Stimulated activated CD4-positive, alpha-beta T cell treated with anti-CD3 and anti-CD28 coated beads, Interleukin-4, amount 100 ng/mL, for 48 hours (primary cell): ENCODE data around the gene HPCA.

ENCODE experiments used
- DNase-seq, 2 donors: peaks; one replicate each; pipeline ENCODE4 v3.0.0-alpha.2; 2020; ENCODE audit warnings: low read depth in 2 of 2

Gene HPCA

DNA sequence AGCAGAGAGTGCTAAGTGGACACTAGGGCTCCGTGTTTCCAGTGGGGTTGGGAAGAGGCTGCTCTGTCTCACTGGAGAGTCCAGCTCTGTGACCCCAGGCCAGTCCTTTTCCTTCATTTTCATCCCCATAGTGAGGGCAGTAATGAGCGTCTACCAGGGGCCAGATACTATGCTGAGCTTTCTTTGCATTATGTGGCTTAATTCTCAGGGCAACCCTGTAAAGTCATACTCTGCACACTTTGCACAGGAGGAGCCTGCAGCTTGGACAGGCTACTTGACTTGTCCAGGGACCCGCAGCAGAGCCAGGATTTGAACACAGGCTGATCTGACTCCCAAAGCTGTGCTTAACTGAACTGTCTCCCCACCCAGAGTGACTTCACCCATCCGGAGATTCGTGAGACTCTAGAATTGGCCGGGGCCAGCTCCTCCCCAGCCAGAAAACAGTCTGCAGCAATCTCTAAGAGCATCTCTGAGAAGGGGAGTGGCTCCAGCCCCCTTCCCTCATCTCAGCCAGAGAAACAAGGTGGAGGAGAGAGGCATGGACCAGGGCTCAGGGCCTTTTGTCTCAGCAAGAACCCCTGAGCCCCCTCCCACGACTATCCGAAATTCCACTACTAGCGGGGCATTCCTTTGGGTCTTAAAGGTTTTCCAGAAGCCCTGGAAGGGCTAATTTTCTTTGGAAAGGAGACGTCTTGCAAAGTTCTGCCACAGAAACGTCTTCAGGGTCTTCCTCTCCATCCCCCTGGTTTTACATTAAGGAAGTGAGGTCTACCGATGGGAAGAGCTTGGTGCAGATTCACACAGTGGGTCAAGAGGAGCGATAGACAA is 14.7 kb upstream of the HPCA start:
- no peak for DNase-seq

DNA sequence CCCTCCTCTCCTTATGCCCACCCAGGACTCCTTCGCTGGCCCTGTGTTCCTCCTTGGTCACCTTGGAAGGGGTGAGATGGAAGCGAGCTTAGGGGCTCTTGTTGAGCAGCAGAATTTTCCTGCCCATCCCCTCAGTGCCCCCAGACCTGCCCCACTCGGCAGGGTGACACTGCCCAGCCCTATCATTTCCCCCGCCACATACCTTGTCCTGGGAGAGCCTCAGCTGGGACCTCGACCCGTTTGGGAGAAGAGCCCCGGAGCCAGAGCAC is 14.2 kb upstream of the HPCA start:
- no peak for DNase-seq

DNA sequence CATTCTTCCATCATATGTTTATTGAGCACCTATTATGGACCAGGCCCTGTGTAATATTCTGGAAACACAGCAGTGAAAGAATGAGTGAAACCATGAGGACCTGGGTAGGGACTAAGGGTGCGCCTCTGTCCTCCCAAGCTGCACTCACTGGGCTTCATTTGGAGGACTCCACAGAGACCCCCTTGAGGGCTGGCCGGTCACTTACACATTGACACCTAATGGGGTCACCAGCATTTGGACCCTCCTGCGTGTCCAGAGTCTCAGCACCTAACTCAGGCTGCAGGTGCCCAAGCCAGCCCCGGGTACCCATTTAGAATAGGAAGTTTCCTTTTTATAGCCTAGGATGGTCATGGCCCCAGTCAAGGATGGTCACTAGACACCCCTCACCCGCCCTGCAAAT is 12.8 kb upstream of the HPCA start:
- no peak for DNase-seq

DNA sequence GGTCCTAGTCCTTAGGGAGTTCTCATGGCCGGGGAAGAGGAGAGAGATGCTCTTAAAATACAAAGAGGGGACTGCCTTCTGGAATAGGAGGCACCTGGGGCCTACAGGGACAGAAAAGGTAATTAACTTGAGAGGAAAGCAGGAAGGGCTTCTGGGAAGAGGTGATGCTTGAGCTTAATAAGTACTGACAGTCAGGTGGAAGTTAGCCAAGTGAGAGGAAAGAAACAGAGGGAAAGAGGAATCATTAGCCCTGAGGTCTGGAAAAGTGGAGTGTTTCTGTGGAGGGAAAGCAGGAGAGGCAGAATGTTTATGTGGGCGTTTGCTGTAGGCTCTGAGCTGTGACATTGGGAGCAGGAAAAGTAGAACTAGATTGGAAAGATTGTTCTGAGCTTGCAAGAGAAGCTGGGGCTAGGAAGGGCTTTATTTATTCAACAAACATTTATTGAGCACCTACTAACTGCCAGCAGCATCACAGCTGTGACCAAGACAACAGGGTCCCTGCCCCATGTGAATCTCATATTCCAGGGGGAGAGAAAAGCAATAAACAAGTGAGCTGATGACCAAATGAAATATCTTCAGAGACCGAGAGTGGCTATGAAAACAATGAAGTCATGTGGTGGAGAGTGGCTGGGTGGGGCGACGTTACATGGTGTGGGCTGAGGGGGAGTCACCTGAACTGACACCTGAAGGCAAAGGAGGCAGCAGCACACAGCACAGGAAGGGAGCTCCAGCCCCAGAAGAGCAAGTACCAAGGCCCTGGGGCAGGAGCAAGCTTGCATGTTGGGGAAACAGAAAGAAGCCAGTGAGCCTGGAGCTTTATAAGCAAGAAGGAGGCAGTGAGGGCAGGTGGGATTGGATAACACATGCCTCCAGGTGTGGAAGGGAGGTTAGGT is 11.2 kb upstream of the HPCA start:
- DNase-seq, result no peak

DNA sequence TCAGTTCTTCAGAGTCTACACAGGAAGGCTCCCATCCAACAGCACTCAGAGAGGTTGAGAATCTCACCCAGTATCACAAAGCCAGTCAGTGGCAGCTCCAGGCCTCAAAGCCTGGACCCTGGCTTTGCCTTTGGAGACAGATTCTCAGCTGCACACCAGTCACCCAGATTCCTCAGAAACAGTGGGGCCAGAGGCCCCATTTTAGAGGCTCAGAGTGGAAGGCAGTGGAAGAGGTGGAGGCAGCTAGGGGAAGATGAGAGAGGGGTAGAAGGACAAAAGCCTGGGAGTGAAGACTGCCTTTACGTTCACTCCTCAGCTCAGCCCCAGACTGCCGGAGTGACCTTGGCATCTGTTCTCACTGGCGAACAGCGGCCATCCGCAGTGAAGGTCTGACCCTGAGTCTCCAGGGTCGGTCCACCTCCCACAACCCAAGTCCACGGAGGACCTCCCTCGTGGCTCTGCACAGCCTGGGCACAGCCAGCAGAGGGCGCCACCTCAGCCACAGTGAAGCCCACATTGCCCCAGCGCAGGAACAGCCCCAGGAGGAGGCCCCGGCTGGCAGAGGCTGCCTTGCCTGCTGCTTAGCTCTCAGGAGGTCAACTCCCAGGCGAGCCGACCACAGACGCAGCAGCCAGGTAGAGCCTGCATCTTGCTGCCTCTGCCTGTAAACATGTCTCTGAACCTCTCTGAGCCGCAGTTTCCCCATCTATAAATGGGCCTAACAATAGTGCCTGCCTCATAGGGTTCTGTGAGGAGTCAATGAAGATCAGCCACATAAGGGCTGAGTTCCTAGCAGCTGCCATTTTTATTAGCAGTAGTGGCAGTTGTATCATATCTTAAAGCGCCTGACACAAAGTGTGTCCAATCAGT is 9.7 kb upstream of the HPCA start:
- DNase-seq, result peak; percentile 31 to 46

DNA sequence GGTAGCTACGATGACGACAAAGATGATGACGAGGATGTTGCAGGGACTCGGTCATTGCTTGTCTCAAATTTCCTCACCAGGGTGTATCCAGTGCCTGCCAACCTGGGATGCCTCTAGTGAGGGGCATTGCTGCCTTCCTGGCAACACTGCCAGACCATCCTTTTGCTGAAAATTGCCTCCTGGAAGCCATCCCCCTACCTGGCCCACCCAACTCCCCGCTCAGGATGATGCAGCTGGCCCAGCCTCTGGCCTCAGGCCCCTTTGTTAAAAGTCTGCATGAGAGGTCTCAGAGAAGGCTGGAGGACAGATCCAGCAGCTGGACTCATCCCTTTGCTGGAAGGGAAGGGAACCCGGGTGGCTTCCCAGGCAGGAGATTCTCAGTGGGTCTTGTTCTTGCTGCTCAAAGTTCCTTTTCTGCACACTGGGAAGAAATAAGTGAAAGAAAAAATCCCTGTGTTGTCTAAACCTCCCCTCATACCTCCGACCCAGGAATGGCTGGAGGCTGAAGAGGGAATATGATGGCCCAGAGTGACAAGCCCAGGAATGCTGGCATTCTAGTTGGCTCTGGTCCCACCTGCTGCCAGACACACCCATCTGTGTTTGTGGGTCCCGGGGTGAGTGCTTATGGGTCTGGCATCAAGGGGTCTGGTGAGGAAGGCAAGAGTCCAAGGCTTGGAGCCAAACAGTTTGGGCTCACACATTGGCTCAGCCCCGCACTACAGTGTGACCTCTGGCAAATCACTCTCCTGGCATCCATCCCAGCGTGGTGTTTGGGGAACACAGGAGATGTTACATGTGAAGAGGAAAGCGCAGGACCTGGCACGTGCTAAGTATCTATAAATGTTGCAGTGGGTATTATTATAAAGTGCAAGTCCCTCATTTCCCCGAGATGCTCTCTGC is 8.8 kb upstream of the HPCA start:
- DNase-seq, result no peak

DNA sequence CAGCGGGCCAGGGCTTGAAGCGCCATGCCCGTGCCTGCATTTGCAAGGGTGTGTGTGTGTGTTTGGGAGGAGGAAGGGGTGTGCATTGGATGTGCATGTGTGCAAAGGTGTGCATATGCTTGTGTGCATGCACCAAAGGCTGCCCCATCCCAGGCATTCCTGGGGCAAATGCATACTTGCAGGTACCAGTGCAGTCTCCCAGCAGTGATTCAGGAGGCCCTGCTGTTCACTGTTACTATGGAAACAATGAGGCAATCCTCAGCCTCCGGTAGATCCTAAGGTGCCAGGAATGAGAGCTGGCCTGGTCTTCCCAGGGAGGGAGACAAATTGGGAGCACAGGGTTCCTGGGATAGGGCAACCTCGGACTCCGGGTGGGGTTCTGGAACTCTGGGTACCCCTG is 8.1 kb upstream of the HPCA start:
- DNase-seq, result no peak

DNA sequence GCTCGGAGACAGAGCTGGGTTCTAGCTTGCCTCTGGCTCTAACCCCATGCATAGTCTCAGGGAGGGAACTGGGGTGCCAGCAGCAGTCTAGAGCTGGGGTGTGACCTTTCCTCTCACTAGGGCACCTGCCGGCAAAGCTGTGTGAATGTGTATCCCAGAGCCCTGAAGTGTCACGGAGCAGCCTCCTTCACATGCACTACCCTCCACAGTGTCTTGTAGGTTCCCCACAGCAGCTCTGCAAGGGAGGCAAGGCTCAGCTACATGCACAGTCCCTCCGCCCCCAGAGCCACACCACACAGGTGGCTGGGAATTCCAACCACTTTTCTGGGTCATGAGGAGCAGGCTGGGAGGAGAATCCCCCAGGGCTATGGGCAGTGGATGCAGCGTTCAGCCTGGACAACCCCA is 7.7 kb upstream of the HPCA start:
- no peak for DNase-seq

DNA sequence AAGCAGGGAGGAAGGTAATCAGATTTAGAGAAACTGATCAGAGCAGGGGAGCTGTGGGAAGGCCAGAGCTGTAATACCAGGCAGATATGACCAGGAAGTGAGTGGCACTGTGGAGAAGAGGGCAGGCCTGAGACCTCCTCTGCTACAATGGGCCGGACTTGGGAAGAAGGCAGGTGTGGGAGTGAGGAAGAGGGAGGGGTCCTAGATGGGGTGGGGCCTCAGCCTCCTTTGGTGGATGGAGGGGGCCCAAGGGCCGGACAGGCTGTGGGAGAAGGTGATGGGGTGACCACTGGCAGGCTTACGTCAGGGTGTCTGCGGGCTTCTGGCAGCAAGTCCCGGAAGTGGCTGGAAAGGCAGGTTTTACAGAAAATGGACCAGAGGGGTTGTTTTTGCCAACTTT is 5.0 kb upstream of the HPCA start:
- no peak for DNase-seq

DNA sequence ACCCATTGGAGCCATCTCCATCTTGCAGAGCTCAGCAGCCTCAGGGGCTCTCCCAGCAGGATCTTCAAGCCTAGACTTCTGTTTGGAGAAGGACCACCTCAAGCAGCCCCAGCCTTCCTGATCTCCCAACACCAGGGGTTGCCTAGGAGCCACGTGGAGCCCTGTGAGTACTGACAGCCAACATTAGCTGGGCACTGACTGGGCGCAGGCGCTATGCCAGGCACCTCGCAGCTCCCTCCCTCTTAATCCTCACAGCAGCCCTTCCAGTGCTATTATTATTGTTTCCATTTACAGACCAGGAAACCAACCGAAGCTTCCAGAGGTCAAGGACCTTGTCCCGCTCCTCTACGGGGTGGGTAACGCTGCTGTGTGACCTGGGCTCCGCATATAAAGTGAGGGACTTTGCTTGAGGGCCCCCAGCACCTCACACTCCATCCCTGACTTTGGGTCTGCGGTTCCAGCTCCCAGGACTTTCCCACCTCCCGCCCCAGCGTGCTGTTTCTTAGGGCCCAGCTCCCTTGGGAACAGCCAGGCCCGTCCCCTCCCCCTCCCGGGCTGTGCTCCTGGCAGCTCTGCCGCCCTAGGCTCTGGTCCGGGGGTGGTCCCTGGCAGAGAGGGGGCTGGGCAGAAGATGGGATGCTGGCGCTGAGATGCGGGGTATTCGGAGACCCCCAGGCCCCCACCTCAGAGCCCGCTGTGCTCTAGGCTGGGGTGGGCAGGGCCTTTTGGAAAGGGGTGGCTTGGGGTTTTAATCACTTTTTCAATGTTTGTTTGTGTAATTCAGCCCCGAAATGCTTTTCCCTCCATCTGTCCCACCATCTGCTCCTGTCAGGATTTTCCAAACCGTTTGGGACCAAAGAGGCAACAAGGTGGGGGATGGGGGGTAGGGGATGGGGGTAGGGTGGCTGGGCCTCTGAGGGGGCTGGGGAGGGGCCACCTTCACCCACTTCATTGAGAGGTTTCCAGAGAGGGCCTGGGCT is 4.1 kb upstream of the HPCA start:
- no peak for DNase-seq

DNA sequence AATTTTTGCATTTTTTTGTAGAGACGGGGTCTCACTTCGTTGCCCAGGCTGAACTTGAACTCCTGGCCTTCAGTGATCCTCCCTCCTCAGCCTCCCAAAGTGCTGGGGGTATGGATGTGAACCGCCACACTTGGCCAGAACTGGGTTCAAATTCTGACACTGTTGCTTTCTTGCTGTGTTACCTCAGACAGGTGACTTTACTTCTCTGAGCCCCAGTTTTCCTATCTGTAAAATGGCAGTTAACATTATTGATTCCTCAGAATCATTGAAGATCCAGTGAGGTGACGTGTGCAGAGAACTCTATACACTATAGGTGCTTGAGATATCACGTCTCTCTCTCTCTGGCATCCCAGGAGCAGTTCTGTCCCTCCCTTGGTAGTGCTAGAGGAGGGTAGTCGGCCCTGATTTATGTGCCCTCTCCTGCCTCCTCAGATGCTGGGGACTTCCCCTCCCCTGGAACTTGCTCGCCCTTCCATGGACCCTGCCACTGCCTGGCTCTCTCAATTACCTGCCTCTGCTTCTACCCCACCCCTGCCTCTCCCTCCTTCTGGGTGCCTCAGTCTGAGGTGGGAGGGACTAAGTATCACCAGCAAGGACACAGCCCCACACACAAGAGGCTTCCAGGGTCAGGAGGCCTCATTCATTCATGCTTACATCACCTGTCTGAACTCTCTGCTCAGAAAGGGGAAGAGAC is 2.8 kb upstream of the HPCA start:
- no peak for DNase-seq

DNA sequence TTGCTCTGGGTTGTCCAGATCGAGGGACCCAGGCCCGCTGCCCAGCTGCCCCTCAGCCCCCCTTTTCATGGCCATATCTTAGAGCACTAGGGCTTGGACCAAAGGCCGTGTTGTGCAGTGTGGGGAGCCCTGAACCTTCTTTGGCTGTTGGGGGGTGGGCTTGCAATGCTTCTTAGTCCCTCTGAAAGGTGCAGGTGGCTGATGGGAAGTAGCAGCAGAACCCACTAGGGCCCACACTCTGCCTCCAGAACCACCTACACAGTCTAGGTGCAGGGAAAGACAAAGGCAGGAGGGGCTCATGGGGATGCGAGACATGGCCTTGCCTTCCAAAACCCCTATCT is 2.3 kb upstream of the HPCA start:
- no peak for DNase-seq

DNA sequence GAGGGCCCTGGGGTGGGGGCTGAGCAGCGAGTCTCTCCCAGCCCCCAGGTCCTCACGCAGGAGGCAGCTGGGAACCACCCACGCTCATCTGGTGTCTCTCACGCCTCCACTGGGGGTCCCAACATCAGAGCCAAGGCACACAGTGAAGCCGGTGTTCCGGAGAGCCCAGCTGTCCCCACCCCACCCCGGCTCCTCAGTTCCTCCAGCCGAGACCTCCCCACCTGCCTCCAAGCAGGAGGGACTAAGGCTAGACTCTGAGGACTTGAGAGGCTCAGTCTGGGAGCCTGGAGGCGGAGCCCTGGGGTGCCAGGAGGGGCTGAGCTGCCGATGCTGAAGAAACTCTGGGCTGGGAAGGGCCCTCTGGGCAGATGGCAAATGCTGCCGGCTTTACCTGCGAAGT is 1.6 kb upstream of the HPCA start:
- DNase-seq, result no peak

DNA sequence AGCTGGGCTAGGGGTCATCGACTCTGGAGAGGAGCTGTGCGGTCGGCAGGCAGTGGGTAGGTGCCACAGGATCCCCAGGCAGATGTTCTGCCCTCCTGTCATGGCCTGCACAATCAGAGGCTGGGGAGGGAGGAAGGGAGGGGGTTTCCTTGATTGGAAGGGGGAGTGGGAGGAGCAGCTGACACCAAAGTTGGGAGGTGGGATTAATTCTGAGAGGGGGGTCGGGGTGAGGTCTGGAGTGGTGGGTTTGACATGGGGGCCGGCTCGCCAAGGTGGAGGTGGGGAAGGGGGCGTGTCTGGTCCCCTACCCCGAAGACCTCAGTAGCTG is 651 bp upstream of the HPCA start:
- no peak for DNase-seq

DNA sequence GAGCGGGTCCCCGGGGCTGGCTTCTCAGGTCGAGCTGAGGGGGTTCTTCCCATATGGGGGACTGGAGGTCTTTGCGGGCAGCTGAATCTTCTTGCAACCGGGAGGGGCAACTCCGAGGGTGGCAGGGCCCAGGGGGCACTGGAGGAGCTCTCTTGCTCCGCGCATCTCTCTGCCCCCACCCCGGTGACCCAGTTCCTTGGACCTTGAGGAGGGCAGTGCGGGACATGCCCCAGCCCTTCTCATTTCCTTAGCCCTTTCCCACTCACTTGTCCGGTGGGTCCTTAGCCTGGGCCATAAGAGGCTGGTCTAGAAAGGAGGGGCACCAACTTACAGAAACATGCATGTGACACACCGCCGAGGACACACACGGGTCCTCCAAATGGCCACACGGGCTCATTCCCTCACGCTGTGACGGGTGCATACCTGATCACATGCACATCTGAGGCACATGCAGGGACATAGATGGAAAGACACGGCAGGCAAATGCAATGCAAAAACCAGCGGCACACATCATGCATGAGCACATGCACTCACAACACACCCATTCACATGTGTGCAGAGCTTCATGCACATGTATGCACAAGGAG is 630 bp downstream of the HPCA start:
- no peak for DNase-seq

DNA sequence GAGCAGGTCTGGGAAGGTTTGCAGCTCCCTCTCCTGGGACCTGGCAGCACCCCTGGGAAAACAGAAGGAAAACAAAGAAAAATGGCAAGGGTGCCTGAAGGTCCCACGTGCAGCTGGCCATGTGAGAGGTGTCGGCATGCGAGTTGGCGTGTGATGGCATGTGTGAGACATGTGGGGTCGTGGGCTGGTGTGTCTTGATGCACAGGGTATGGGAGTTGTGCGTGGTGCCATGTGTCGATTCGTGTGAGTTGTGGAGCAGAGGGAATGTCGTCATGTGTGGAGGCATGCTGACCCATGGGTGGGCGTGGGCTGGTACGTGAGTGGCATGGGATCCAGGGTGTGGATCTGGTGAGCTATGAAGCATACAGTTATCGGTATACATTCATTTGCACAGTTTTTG is 1.3 kb downstream of the HPCA start:
- no peak for DNase-seq

DNA sequence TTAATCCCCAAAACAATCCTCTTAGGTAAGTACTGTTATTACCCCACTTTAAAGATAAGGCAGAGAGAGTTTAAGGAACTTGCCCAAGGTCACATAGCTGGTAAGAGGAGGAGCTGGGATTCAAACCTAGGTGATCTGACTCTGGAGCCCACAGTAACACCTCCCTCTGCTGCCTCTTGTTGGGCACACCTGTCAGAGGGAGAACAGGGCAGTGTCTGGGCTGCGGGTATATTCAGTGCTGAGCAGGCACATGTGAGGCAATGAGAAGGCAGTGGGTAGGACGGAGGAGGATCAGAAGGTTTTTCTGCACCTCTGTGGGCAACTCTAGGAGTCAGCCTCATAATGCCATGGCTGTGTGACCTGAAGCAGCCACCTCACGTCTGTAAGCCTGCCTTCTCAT is 1.8 kb downstream of the HPCA start:
- DNase-seq, result no peak

DNA sequence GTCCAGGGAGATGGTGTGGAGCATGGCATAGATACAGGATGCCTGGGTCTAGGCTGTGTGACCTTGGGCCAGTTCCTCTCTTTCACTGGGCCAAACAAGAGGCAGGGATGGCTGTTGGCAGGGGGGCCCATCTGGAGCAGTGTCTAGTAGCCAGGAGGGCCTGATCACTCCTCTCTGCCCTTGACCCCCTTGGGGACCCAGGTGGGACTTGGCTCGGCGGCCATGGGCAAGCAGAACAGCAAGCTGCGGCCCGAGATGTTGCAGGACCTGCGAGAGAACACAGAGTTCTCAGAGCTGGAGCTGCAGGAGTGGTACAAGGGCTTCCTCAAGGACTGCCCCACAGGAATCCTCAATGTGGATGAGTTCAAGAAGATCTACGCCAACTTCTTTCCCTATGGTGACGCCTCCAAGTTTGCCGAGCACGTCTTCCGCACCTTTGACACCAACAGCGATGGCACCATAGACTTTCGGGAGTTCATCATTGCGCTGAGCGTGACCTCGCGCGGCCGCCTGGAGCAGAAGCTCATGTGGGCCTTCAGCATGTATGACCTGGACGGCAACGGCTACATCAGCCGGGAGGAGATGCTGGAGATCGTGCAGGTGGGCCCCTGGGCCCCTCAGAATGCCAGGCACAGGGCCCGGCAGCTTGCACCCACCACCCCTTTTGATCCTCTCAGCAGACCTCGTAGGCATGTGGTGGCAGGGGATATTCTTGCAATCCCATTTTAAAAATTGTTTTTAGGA is 2.6 kb downstream of the HPCA start:
- no peak for DNase-seq
